ENCODE measurements around the gene PLCL2.

- no peak for TF ChIP-seq CTCF (IDR thresholded peaks at IDR 0.05)
- TF ChIP-seq POLR2AphosphoS5 (IDR thresholded peaks at IDR 0.05): no peak
Measured at GRCh38 chr3:16861432-16861831, 23.3 kb upstream of the PLCL2 start.

All from prostate gland (tissue), 2 donors.